H9 (cell line): ENCODE measurements around the gene SOCS4. TPM values are rescaled to one million over a fixed set of nuclear protein-coding genes. Genes with fewer than 3 reads are reported as not detected.

Experiments
- DNase-seq: peaks from one replicate; pipeline ENCODE4 v3.0.0-alpha.2; 2017
- H2AFZ ChIP-seq: one replicate; pipeline ENCODE4 v1.6.1; 2013; ENCODE audit warnings: mild to moderate bottlenecking, low read length, control low read depth, moderate library complexity
- H2AK5ac ChIP-seq: 2 replicates; pipeline ENCODE4 v1.6.1; 2013; ENCODE audit warnings: low read length, control low read depth, mixed read lengths; ENCODE audit not compliant: insufficient read length
- H2BK120ac ChIP-seq: one replicate; pipeline ENCODE4 v1.6.1; 2013; ENCODE audit warnings: low read depth, mild to moderate bottlenecking, low read length, control low read depth, inconsistent platforms; ENCODE audit not compliant: poor library complexity, severe bottlenecking
- H2BK12ac ChIP-seq: 2 replicates; pipeline ENCODE4 v1.6.1; 2013; ENCODE audit warnings: low read length, control low read depth, mixed read lengths, low read depth; ENCODE audit not compliant: insufficient read length
- H2BK15ac ChIP-seq: 2 replicates; pipeline ENCODE4 v1.6.1; 2013; ENCODE audit warnings: low read depth, low read length, control low read depth
- H2BK20ac ChIP-seq: one replicate; pipeline ENCODE4 v1.6.1; 2013; ENCODE audit warnings: low read depth, mild to moderate bottlenecking, low read length, control low read depth, inconsistent platforms; ENCODE audit not compliant: poor library complexity, severe bottlenecking
- H2BK5ac ChIP-seq: 2 replicates; pipeline ENCODE4 v1.6.1; 2013; ENCODE audit warnings: low read length, control low read depth, mixed read lengths; ENCODE audit not compliant: insufficient read length
- H3K14ac ChIP-seq: 2 replicates; pipeline ENCODE4 v1.6.1; 2013; ENCODE audit warnings: low read length, control low read depth; ENCODE audit not compliant: insufficient read depth
- H3K18ac ChIP-seq: 2 replicates; pipeline ENCODE4 v1.6.1; 2013; ENCODE audit warnings: low read depth, mild to moderate bottlenecking, mixed read lengths, low read length, control low read depth; ENCODE audit not compliant: insufficient read length
- H3K23ac ChIP-seq: 2 replicates; pipeline ENCODE4 v1.6.1; 2013; ENCODE audit warnings: low read length, control low read depth, mixed read lengths, low read depth; ENCODE audit not compliant: insufficient read length
- H3K23me2 ChIP-seq: 2 replicates; pipeline ENCODE4 v1.6.1; 2013; ENCODE audit warnings: low read depth, mild to moderate bottlenecking, mixed read lengths, low read length, control low read depth; ENCODE audit not compliant: insufficient read length, poor library complexity, severe bottlenecking
- H3K27ac ChIP-seq: 2 replicates; pipeline ENCODE4 v1.5.1; 2013; ENCODE audit warnings: low read length, control low read depth, mixed read lengths, low read depth; ENCODE audit not compliant: insufficient read length
- H3K27me3 ChIP-seq: 2 replicates; pipeline ENCODE4 v1.6.1; 2013; ENCODE audit warnings: low read length, control low read depth, inconsistent platforms; ENCODE audit not compliant: insufficient read depth
- H3K4ac ChIP-seq: 2 replicates; pipeline ENCODE4 v1.6.1; 2013; ENCODE audit warnings: low read depth, mild to moderate bottlenecking, control low read depth, inconsistent platforms, low read length, moderate library complexity
- H3K4me1 ChIP-seq: 2 replicates; pipeline ENCODE4 v1.6.1; 2013; ENCODE audit warnings: low read length, control low read depth, inconsistent platforms; ENCODE audit not compliant: insufficient read depth
- H3K4me2 ChIP-seq: 2 replicates; pipeline ENCODE4 v1.6.1; 2013; ENCODE audit warnings: low read length, control low read depth, mixed read lengths; ENCODE audit not compliant: insufficient read length, insufficient read depth
- H3K56ac ChIP-seq: 2 replicates; pipeline ENCODE4 v1.6.1; 2013; ENCODE audit warnings: low read depth, mild to moderate bottlenecking, mixed read lengths, low read length, control low read depth; ENCODE audit not compliant: insufficient read length
- H3K79me1 ChIP-seq: 2 replicates; pipeline ENCODE4 v1.6.1; 2013; ENCODE audit warnings: low read depth, mild to moderate bottlenecking, moderate library complexity, low read length, control low read depth, inconsistent platforms; ENCODE audit not compliant: insufficient read depth, poor library complexity, severe bottlenecking
- H3K79me2 ChIP-seq: 2 replicates; pipeline ENCODE4 v1.6.1; 2013; ENCODE audit warnings: low read length, control low read depth, inconsistent platforms; ENCODE audit not compliant: insufficient read depth
- H3K9ac ChIP-seq: 2 replicates; pipeline ENCODE4 v1.6.1; 2013; ENCODE audit warnings: low read length, control low read depth, mixed read lengths; ENCODE audit not compliant: insufficient read length; ENCODE audit errors: extremely low read depth
- H3K9me3 ChIP-seq: one replicate; pipeline ENCODE4 v1.6.1; 2013; ENCODE audit warnings: low read depth, low read length, inconsistent platforms; ENCODE audit not compliant: control insufficient read depth
- H3T11ph ChIP-seq: one replicate; pipeline ENCODE4 v1.6.1; 2013; ENCODE audit warnings: mild to moderate bottlenecking, low read length, control low read depth, inconsistent platforms
- H4K20me1 ChIP-seq: one replicate; pipeline ENCODE4 v1.6.1; 2013; ENCODE audit not compliant: control insufficient read depth, insufficient read length, insufficient read depth
- H4K5ac ChIP-seq: 2 replicates; pipeline ENCODE4 v1.6.1; 2013; ENCODE audit warnings: low read depth, mild to moderate bottlenecking, mixed read lengths, low read length, control low read depth; ENCODE audit not compliant: insufficient read length
- H4K8ac ChIP-seq: replicated peaks from 2 replicates; pipeline ENCODE4 v1.6.1; 2013; ENCODE audit warnings: low read length, control low read depth, mixed read lengths, low read depth; ENCODE audit not compliant: insufficient read length
- H4K91ac ChIP-seq: 2 replicates; pipeline ENCODE4 v1.6.1; 2013; ENCODE audit warnings: low read depth, mild to moderate bottlenecking, moderate library complexity, mixed read lengths, low read length, control low read depth; ENCODE audit not compliant: insufficient read length
- H3K27ac Mint-ChIP-seq, 3 experiments: 2 replicates in 2 of 3; 3 replicates in 1 of 3; pipeline ENCODE4 v1.8.0; 2020 to 2021; ENCODE audit warnings: mixed read lengths in 3 of 3, mild to moderate bottlenecking in 1 of 3, moderate library complexity in 1 of 3
- H3K27me3 Mint-ChIP-seq: 2 replicates; pipeline ENCODE4 v1.8.0; 2021; ENCODE audit warnings: low read depth, mild to moderate bottlenecking, moderate library complexity, mixed read lengths
- H3K36me3 Mint-ChIP-seq, 3 experiments: 2 replicates in 2 of 3; 3 replicates in 1 of 3; pipeline ENCODE4 v1.8.0; 2020 to 2021; ENCODE audit warnings: low read depth in 3 of 3, mixed read lengths in 3 of 3; ENCODE audit not compliant: insufficient read depth in 1 of 3
- H3K4me1 Mint-ChIP-seq, 2 experiments: 2 replicates each; pipeline ENCODE4 v1.8.0; 2020; ENCODE audit warnings: mixed read lengths in 2 of 2
- H3K4me3 Mint-ChIP-seq, 2 experiments: 2 replicates in 1 of 2; 3 replicates in 1 of 2; pipeline ENCODE4 v1.8.0; 2020 to 2021; ENCODE audit warnings: mild to moderate bottlenecking in 2 of 2, mixed read lengths in 2 of 2, moderate library complexity in 1 of 2
- H3K9me3 Mint-ChIP-seq, 2 experiments: 2 replicates in 1 of 2; 3 replicates in 1 of 2; pipeline ENCODE4 v1.8.0; 2020; ENCODE audit warnings: mild to moderate bottlenecking in 2 of 2, mixed read lengths in 2 of 2, moderate library complexity in 1 of 2
- CTCF ChIP-seq: fragments of 200-600 bp; sonication (generic); conservative IDR thresholded peaks from 3 replicates; pipeline ENCODE4 v1.8.0; 2021; ENCODE audit warnings: antibody characterized with exemption, mild to moderate bottlenecking
- WGBS: extraction: QIAGEN DNeasy Blood & Tissue Kit; methylation state at CpG from one replicate; pipeline ENCODE4 v1.1.7; 2013; ENCODE audit warnings: missing lambda C conversion rate, low lambda C conversion rate, mixed read lengths; ENCODE audit not compliant: insufficient read length; ENCODE audit errors: extremely low coverage; 5-methylcytosine and 5-hydroxymethylcytosine counted together
- total RNA-seq: library from RNA; stranded (reverse); gene quantifications from 2 replicates; pipeline ENCODE4 v1.2.1, GENCODE V29; 2021

The SOCS4 gene
- total RNA-seq, 1 experiment from 2014 or later = 38.5 TPM

GRCh38 chr14:55094292-55095157 is 67.5 kb downstream of the SOCS4 start:
- no peak overlapping the region for H3K56ac ChIP-seq
- no peak overlapping the region for H3K4me2 ChIP-seq
- Mint-ChIP-seq H3K4me3 (no peak overlapping the region), H3K36me3 (no peaks in the 10 kb centered on the region), H3K9me3 (no peaks in the 10 kb centered on the region), H3K4me1 (peaks cover 4 to 12% of the 10 kb centered on the region in 2 experiments), H3K27ac (no peak overlapping the region), H3K27me3 (peaks cover 1% of the 10 kb centered on the region)
- H2BK12ac ChIP-seq = no peak overlapping the region
- no peaks in the 10 kb centered on the region for H3K79me2 ChIP-seq
- no CpG with 5 or more reads among the region's 9 CpGs for WGBS
- H2AFZ ChIP-seq = no peak overlapping the region
- H2AK5ac ChIP-seq = no peak overlapping the region
- no peak overlapping the region for H3K4ac ChIP-seq
- no peaks in the 10 kb centered on the region for H3K9me3 ChIP-seq
- TF ChIP-seq CTCF = no peak
- no peak overlapping the region for H4K91ac ChIP-seq
- DNase-seq = no peak
- H3K14ac ChIP-seq = no peak overlapping the region
- H4K20me1 ChIP-seq = no peaks in the 10 kb centered on the region
- no peak overlapping the region for H2BK5ac ChIP-seq
- no peak overlapping the region for H3T11ph ChIP-seq
- H4K8ac ChIP-seq = no peak overlapping the region
- no peak overlapping the region for H4K5ac ChIP-seq
- H2BK15ac ChIP-seq = no peak overlapping the region
- H2BK120ac ChIP-seq = no peak overlapping the region
- no peak overlapping the region for H3K18ac ChIP-seq
- H3K4me1 ChIP-seq = no peaks in the 10 kb centered on the region; the same call in 1 of the 2 replicates
- H3K9ac ChIP-seq = no peak overlapping the region
- H3K27me3 ChIP-seq = no peaks in the 10 kb centered on the region
- H3K23ac ChIP-seq = no peak overlapping the region
- H2BK20ac ChIP-seq = no peak overlapping the region
- no peak overlapping the region for H3K27ac ChIP-seq
- no peaks in the 10 kb centered on the region for H3K23me2 ChIP-seq
- H3K79me1 ChIP-seq = no peaks in the 10 kb centered on the region
